Hepatocyte (in vitro differentiated cells): ENCODE data around the gene GOLGA6L7.

Experiments
- EZH2 ChIP-seq: fragments of 200-600 bp; sonication (generic); IDR thresholded peaks from 2 replicates; pipeline ENCODE4 v1.6.1; 2016; ENCODE audit warnings: antibody characterized with exemption, mild to moderate bottlenecking, borderline replicate concordance
- EZH2phosphoT487 ChIP-seq: fragments of 200-600 bp; sonication (generic); IDR thresholded peaks from one replicate; pipeline ENCODE4 v1.6.1; 2018; ENCODE audit warnings: antibody characterized with exemption, mild to moderate bottlenecking, low read depth, moderate library complexity; ENCODE audit not compliant: unreplicated experiment, severe bottlenecking
- TF ChIP-seq, protein P1 (sequence below): fragments of 200-600 bp; sonication (generic); IDR thresholded peaks from 2 replicates; pipeline ENCODE4 v1.5.1; 2016; ENCODE audit warnings: antibody characterized with exemption, mild to moderate bottlenecking; ENCODE audit not compliant: poor library complexity

GRCh38 chr15:28881600-28881999 is 33.2 kb upstream of the GOLGA6L7 start:
- TF ChIP-seq, protein P1, sequence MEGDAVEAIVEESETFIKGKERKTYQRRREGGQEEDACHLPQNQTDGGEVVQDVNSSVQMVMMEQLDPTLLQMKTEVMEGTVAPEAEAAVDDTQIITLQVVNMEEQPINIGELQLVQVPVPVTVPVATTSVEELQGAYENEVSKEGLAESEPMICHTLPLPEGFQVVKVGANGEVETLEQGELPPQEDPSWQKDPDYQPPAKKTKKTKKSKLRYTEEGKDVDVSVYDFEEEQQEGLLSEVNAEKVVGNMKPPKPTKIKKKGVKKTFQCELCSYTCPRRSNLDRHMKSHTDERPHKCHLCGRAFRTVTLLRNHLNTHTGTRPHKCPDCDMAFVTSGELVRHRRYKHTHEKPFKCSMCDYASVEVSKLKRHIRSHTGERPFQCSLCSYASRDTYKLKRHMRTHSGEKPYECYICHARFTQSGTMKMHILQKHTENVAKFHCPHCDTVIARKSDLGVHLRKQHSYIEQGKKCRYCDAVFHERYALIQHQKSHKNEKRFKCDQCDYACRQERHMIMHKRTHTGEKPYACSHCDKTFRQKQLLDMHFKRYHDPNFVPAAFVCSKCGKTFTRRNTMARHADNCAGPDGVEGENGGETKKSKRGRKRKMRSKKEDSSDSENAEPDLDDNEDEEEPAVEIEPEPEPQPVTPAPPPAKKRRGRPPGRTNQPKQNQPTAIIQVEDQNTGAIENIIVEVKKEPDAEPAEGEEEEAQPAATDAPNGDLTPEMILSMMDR = no peak
- TF ChIP-seq EZH2 (no peak), EZH2phosphoT487 (no peak)
